Hepatocyte (in vitro differentiated cells): ENCODE data around the gene ACTRT3.

ENCODE experiments used
- EZH2 ChIP-seq: fragments of 200-600 bp; sonication (generic); IDR thresholded peaks from 2 replicates; pipeline ENCODE4 v1.6.1; 2016; ENCODE audit warnings: antibody characterized with exemption, mild to moderate bottlenecking, borderline replicate concordance
- TF ChIP-seq, protein P1 (sequence below): fragments of 200-600 bp; sonication (generic); IDR thresholded peaks from 2 replicates; pipeline ENCODE4 v1.5.1; 2016; ENCODE audit warnings: antibody characterized with exemption, mild to moderate bottlenecking; ENCODE audit not compliant: poor library complexity

DNA sequence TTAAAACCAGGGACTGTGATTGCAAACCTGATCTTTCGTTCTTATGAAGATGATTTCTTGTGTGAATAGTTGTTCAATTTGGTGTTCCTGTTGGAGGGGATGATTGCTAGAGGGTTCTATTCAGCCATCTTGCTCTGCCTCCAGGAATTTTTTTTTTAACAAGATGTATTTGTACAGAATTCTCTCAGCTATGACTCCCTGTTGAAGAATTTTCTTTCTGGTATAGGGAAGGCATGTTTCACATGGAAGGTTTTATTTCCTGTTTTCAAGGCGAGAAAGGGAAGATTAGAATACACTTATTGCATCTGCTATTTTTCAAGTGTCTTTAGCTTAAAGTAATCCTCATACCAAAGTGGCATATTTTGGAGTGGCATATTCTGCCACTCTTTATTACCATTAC lies 49.0 kb upstream of the ACTRT3 start:
- TF ChIP-seq, protein P1, sequence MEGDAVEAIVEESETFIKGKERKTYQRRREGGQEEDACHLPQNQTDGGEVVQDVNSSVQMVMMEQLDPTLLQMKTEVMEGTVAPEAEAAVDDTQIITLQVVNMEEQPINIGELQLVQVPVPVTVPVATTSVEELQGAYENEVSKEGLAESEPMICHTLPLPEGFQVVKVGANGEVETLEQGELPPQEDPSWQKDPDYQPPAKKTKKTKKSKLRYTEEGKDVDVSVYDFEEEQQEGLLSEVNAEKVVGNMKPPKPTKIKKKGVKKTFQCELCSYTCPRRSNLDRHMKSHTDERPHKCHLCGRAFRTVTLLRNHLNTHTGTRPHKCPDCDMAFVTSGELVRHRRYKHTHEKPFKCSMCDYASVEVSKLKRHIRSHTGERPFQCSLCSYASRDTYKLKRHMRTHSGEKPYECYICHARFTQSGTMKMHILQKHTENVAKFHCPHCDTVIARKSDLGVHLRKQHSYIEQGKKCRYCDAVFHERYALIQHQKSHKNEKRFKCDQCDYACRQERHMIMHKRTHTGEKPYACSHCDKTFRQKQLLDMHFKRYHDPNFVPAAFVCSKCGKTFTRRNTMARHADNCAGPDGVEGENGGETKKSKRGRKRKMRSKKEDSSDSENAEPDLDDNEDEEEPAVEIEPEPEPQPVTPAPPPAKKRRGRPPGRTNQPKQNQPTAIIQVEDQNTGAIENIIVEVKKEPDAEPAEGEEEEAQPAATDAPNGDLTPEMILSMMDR = no peak
- TF ChIP-seq EZH2 = no peak
